Vagina (tissue), 2 donors: ENCODE data around the gene TP53RK.

Source experiments
- CTCF ChIP-seq, 3 experiments: fragments of 450-650 bp in 2 of 3; fragments of 200-600 bp in 1 of 3; sonication (generic) in 1 of 3; IDR thresholded peaks; one replicate each; pipeline ENCODE4 v1.5.1; 2017 to 2019; ENCODE audit warnings: antibody characterized with exemption in 3 of 3, mild to moderate bottlenecking in 2 of 3, moderate library complexity in 2 of 3
- POLR2A ChIP-seq, 2 donors: fragments of 450-650 bp; IDR thresholded peaks; one replicate each; pipeline ENCODE4 v1.6.1; 2017; ENCODE audit warnings: antibody characterized with exemption in 2 of 2, mild to moderate bottlenecking in 2 of 2, moderate library complexity in 2 of 2
- POLR2AphosphoS5 ChIP-seq, 2 donors: sonication (generic); formaldehyde crosslinking; IDR thresholded peaks; one replicate each; pipeline ENCODE4 v1.9.0; 2017; ENCODE audit warnings: antibody characterized with exemption in 2 of 2, mild to moderate bottlenecking in 2 of 2, low read depth in 1 of 2; ENCODE audit not compliant: insufficient read depth in 1 of 2

DNA sequence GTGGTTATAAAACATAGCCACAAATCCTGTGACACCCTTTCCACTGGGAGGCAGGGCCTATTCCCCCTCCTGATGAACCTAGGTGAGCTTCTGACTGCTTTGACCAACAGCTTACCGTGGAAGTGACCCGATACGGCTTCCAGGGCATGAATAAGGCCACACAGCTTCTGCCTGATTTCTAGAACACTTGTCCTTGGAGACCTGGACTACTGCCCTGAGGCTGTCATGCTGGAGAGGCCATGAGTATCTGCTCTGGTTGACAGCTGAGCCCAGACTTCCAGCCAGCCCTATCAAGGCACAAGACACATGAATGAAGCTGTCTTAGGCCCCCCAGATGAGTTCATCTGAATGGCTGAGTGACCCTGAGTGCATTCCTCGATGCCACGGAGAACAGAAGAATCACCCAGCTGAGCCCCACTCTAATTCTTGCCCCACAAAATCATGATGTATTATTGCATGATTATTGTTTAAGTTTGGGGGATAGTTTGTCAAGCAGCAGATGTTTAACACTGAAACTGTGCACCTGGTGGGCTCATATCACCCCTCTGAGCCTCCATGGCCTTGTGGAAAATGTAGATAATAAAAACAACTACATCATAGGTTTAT, 16.6 kb downstream of the TP53RK start:
- TF ChIP-seq CTCF (IDR thresholded peaks at IDR 0.05) = no peak
- TF ChIP-seq POLR2AphosphoS5 (IDR thresholded peaks at IDR 0.05; ENCODE audit: insufficient read depth in 1 of 2, low read depth in 1 of 2) = no peak
- TF ChIP-seq POLR2A (IDR thresholded peaks at IDR 0.05) = no peak
